Measurements from ENCODE around the gene GGA1.

- TF ChIP-seq CTCF (IDR thresholded peaks at IDR 0.05) (no peak), POLR2A (IDR thresholded peaks at IDR 0.05) (no peak)
Measured at GRCh38 chr22:37617431-37617830, 8.8 kb downstream of the GGA1 start.

Data from heart left ventricle (tissue), 13 donors.